ENCODE data around the gene C3orf52. TPM values are rescaled to one million over a fixed set of nuclear protein-coding genes. Genes with fewer than 3 reads are reported as not detected.

C3orf52 gene
- polyA plus RNA-seq, 1 donor (not counting 4 experiments of a cell fraction or from before 2014, with no cell fraction given) = 15.8 TPM

- dilution Hi-C loops (cut with MboI; ENCODE audit: extremely low pct_ligation_motif_present, low sequenced_read_pairs) = no loop called here
- Histone ChIP-seq H4K20me1 (ENCODE audit: control insufficient read depth, extremely low read depth, insufficient read depth, low read length) (no peaks in the 10 kb centered on the region), H3K9ac (ENCODE audit: control insufficient read depth, extremely low read depth, insufficient read depth, low read length) (no peak overlapping the region), H3K9me3 (ENCODE audit: control insufficient read depth, low read depth, low read length) (no peaks in the 10 kb centered on the region), H3K4me1 (ENCODE audit: control insufficient read depth, extremely low read depth, insufficient read depth, low read length) (peaks cover 12% of the 10 kb centered on the region), H3K4me3 (ENCODE audit: control insufficient read depth in 2 of 3, extremely low read depth in 1 of 3, insufficient read depth in 2 of 3, low read depth in 1 of 3, low read length in 3 of 3) (no peak overlapping the region), H3K79me2 (ENCODE audit: control insufficient read depth, insufficient read depth, low read length) (no peaks in the 10 kb centered on the region), H3K4me2 (ENCODE audit: control insufficient read depth, extremely low read depth, insufficient read depth, low read depth, low read length) (no peak overlapping the region), H3K27ac (ENCODE audit: control insufficient read depth, insufficient read depth, low read length) (no peak overlapping the region), H2AFZ (ENCODE audit: control insufficient read depth, low read length) (no peak overlapping the region), H3K36me3 (ENCODE audit: control insufficient read depth in 2 of 2, extremely low read depth in 1 of 2, insufficient read depth in 2 of 2, low read length in 2 of 2) (no peaks in the 10 kb centered on the region), H3K9me1 (ENCODE audit: control insufficient read depth, extremely low read depth, insufficient read depth, low read length) (no peaks in the 10 kb centered on the region), H3K27me3 (ENCODE audit: control insufficient read depth, extremely low read depth, insufficient read depth, low read length) (no peaks in the 10 kb centered on the region)
- peak; percentile 39 for FAIRE-seq
- DNase-seq (ENCODE audit: low read depth, low spot score) = no peak
- no peak for TF ChIP-seq EZH2 (IDR thresholded peaks at IDR 0.05; ENCODE audit: low read length)
- TF ChIP-seq, protein P1, sequence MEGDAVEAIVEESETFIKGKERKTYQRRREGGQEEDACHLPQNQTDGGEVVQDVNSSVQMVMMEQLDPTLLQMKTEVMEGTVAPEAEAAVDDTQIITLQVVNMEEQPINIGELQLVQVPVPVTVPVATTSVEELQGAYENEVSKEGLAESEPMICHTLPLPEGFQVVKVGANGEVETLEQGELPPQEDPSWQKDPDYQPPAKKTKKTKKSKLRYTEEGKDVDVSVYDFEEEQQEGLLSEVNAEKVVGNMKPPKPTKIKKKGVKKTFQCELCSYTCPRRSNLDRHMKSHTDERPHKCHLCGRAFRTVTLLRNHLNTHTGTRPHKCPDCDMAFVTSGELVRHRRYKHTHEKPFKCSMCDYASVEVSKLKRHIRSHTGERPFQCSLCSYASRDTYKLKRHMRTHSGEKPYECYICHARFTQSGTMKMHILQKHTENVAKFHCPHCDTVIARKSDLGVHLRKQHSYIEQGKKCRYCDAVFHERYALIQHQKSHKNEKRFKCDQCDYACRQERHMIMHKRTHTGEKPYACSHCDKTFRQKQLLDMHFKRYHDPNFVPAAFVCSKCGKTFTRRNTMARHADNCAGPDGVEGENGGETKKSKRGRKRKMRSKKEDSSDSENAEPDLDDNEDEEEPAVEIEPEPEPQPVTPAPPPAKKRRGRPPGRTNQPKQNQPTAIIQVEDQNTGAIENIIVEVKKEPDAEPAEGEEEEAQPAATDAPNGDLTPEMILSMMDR (optimal IDR thresholded peaks at IDR 0.05 in 1 of 3, IDR thresholded peaks at IDR 0.05 in 1 of 3, conservative IDR thresholded peaks at IDR 0.05 in 1 of 3; ENCODE audit: extremely low read depth in 1 of 3, insufficient read depth in 2 of 3, low read length in 3 of 3) = peak; percentile 41 to 68 (median 62)
Observed at GRCh38 chr3:112136959-112137693, 50.9 kb downstream of the C3orf52 start.

- no peak for TF ChIP-seq EZH2 (IDR thresholded peaks at IDR 0.05; ENCODE audit: low read length)
- TF ChIP-seq, protein P1 (optimal IDR thresholded peaks at IDR 0.05 in 1 of 3, IDR thresholded peaks at IDR 0.05 in 1 of 3, conservative IDR thresholded peaks at IDR 0.05 in 1 of 3; ENCODE audit: extremely low read depth in 1 of 3, insufficient read depth in 2 of 3, low read length in 3 of 3) = no peak
Observed at GRCh38 chr3:112137781-112138180, 51.6 kb downstream of the C3orf52 start.

More at GRCh38 chr3:112137781-112138180, 51.6 kb downstream of the C3orf52 start:
- no peak overlapping the region for H3K9ac ChIP-seq (ENCODE audit: control insufficient read depth, extremely low read depth, insufficient read depth, low read length)
- FAIRE-seq = no peak
- DNase-seq (ENCODE audit: low read depth, low spot score) = no peak
- peaks cover 8% of the 10 kb centered on the region for H3K4me1 ChIP-seq (ENCODE audit: control insufficient read depth, extremely low read depth, insufficient read depth, low read length)
- H3K27ac ChIP-seq (ENCODE audit: control insufficient read depth, insufficient read depth, low read length) = no peak overlapping the region
- no peaks in the 10 kb centered on the region for H3K79me2 ChIP-seq (ENCODE audit: control insufficient read depth, insufficient read depth, low read length)
- H3K27me3 ChIP-seq (ENCODE audit: control insufficient read depth, extremely low read depth, insufficient read depth, low read length) = no peaks in the 10 kb centered on the region
- no peaks in the 10 kb centered on the region for H3K36me3 ChIP-seq (ENCODE audit: control insufficient read depth in 2 of 2, extremely low read depth in 1 of 2, insufficient read depth in 2 of 2, low read length in 2 of 2)
- no peak overlapping the region for H3K4me2 ChIP-seq (ENCODE audit: control insufficient read depth, extremely low read depth, insufficient read depth, low read depth, low read length)
- H3K9me1 ChIP-seq (ENCODE audit: control insufficient read depth, extremely low read depth, insufficient read depth, low read length) = no peaks in the 10 kb centered on the region
- H3K4me3 ChIP-seq (ENCODE audit: control insufficient read depth in 2 of 3, extremely low read depth in 1 of 3, insufficient read depth in 2 of 3, low read depth in 1 of 3, low read length in 3 of 3) = no peak overlapping the region
- H3K9me3 ChIP-seq (ENCODE audit: control insufficient read depth, low read depth, low read length) = no peaks in the 10 kb centered on the region
- dilution Hi-C loops (cut with MboI; ENCODE audit: extremely low pct_ligation_motif_present, low sequenced_read_pairs) = no loop called here
- no peaks in the 10 kb centered on the region for H4K20me1 ChIP-seq (ENCODE audit: control insufficient read depth, extremely low read depth, insufficient read depth, low read length)
- no peak overlapping the region for H2AFZ ChIP-seq (ENCODE audit: control insufficient read depth, low read length)
